Pons (tissue), 1 donor: ENCODE data around the gene IDH3A.

Experiments
- DNase-seq: peaks from one replicate; pipeline ENCODE4 v3.0.0-alpha.2; 2016; ENCODE audit warnings: low spot score

IDH3A gene

DNA sequence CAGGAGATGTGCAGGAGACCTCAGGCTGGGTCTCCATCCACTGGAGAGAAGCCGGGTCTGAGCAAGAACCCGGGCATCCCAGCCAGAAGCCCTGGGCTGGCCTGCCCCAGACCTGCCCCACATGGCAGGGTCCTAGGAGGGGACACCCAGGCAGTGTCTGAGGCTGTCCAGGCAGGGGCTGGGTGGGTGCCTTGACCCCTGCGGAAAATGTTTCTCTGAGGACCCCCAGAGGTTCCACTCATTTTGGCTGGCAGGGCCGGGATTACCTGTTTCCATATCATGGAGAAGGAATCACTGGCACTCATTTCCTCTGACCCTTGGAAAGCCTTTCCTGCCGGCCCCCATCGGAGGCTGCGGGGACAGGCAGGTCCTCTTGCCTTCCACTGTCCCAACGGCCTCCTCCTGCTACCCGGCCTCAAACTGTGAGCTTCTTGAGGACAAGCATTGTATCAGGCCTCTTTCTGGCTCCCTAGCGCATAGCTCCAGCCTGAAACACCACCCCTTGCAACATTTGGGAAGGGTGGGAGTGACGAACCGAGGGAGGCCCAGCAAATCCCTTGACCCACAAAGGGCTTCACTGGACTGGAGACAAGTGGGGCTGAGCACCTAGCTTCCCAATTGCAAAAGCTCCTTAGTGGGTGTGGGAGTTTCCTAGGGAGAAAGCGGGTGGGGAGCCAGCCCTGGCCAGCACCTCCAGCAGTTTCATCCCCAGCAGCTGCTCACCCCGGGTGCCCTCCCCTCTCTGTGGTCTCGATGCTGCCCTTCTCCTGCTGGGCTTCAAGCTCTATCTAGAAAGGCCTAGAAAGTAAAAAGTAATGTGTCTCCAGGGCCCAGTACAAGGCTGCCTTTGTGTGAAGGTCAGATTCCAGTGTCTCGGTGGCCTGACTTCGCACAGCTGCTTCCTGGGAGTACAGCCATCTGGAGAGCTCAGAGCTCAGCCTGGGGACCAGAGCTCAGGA is 55.5 kb downstream of the IDH3A start:
- DNase-seq = peak; percentile 93

DNA sequence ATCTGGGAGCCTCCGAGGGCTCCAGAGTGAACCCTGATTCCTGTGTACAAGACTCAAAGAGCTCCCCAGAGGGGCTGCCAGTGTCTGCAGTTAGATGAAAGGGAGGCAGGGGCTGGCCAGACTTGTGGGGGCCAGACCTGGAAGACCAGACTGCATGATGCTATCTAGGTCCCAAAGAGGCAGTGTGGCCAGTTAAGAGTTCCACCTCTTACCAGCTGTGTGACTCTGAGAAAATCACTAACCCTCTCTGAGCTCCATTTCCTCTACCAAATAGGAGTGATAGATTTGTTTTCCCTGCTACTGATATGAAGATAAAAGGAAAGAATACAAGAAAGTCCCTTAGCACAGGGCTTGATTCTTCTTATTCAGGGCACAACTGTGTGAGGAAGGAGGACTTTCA is 56.2 kb downstream of the IDH3A start:
- DNase-seq = no peak

DNA sequence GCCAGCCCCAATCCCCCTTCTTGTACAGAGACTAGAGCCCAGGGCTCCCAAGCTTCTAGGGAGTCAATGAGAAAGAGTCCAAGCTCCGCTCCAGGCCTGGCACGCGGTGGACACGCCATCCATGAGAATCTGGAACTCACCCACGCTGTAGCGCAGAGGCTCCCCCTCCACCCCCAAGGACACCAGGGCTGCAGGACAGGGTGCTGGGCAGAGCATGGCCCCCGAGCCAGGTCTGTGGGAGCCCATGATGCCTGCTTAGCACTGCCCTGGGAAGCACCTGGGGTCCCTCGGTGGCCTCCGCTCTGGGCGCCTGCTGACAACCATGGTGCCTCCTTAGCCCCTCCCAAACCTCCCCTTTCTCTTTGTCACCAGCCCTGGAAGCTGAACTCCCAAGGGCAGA is 56.7 kb downstream of the IDH3A start:
- no peak for DNase-seq

DNA sequence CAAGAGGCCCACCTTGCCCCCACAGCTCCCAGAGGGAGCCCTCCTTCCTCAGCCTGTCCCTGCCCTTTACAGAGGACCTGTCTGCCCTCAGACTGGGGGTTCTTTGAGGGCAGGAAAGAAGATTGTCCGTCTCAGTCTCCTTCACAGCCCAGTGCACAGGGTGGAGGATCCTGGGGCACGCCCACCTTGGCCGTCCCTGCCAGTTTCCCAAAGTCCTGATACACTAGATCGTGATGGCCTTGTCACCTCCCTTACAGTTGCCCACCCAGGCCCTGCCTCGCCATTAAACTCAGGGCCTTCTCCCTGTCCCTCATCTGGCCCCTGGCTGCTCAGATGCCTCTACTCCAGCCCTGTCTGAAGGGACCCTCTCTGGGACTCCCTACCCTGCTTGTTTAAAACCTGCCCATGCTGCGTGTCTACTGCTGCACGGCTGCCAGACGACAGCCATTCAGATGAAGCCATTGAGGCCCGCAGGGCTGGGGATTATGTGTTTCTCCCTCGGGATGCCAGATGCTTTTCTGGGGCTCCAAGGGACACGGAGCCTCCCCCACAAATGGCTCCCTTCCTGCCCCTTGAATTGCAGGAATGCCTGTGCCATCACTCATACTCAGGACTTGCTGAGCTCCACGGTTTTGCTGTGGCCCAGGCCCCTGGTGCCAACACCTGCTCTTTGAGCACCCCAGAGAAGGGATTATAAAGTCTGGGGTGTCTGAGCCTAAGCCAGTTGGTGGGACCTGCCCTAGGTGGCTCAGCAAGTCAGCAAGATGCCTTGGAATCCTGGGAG is 57.4 kb downstream of the IDH3A start:
- no peak for DNase-seq

DNA sequence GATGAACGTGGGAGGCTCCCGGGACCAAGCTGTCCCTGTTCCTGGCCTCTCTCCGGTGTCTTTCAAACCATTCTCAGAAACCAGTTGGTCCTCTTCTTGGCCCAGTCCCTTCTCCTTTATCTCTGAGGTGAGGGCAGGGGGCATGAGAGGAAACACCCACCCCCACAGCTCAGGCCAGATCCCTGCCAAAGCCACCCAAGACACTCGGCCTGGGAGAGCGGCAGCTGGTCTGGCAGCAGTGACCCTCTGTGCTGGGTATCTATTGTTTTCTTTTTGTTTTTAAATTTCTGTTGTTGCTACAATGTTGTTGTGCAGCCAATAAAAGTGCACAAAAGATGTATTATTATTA is 57.9 kb downstream of the IDH3A start:
- no peak for DNase-seq

DNA sequence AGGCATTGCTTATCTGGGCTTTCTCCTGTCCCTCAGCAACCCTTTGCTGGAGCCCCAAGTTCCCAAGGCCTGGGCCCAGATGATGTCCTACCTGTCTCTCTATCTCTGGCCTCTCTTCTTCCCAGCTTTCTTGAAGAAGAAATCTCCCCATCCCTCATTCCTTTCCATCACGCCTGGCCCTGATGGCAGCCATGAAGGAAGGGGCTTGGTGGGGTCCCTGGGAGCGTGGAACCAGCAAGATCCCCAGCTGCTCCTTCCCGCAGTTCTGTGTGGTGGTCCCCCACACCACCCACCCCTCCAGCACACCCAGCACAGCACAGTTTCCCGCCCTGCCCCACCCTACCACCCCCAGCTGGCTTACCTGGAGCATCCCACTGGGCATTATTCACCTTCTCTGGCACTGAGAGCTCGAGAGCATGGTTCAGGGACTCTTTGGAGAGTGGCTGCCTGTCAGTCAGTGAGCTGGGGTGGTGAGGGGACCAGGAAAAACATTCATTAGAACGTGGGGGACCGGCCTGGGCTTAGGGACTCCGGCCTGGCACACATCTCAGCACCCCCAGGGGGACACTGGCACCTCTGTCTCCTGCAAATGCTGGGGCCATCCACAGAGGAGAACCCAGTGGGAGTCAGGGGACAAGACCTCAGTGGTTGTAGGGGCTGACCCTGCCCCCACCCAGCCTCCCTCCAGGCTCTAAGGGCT is 58.6 kb downstream of the IDH3A start:
- DNase-seq = no peak

DNA sequence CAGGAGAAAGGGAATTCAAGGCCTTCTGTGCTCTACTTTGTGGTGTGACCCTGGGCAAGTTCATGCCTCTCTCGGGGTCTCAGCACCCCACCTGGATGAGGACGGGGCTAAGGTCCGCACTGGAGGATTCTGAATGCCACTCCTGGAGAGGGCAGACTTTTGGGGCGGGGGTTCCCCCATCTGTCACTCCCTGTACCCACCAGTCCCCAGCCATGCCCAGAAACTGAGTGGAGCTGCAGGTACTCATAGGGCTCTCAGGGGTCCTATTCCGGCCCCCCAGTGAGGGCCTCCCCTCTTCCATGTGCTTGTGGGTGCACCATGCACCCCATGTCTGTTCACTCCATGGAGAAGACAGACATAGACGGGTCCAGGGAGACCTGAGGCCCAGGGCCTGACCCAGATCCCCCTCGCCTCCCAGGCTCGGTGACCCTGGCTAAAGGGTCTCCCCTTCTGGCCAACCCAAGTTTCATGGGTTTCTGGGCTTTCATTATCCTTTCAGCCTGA is 59.2 kb downstream of the IDH3A start:
- DNase-seq = no peak

DNA sequence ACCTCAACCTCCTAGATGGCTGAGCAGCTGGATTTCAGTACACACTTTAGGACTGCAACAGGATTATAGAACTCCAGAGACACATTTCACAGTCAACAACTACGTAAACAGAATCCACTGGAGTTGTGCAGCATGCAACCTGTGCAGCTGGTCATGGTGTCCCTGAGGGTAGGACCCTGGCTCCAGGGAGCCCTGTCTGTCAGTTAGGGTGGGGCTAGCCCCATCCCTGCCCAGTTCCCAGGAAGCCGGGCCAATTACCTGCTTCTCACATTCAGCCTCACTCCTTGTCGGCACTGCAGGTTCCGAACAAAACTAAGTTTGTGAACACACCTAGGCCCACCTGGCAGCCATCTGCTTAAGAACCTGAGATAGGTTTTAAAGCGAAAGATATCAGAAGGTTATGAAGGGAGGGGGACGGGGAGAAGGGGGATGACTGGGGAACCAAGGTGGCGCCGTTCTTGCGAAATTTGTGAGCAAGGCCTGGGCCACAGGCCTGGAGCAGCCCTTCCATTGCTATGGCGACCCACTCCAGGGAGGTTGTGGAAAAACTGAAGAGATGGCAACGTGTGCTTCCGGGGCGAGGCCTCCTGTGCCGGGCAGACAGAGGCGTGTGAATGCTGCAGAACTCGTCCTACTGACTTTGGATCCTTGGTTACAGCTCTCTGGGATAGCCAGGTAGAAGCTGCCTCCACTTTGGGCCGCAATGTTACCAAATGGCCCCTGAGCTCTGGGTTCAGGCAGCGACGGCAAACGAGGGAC is 59.9 kb downstream of the IDH3A start:
- DNase-seq = no peak

DNA sequence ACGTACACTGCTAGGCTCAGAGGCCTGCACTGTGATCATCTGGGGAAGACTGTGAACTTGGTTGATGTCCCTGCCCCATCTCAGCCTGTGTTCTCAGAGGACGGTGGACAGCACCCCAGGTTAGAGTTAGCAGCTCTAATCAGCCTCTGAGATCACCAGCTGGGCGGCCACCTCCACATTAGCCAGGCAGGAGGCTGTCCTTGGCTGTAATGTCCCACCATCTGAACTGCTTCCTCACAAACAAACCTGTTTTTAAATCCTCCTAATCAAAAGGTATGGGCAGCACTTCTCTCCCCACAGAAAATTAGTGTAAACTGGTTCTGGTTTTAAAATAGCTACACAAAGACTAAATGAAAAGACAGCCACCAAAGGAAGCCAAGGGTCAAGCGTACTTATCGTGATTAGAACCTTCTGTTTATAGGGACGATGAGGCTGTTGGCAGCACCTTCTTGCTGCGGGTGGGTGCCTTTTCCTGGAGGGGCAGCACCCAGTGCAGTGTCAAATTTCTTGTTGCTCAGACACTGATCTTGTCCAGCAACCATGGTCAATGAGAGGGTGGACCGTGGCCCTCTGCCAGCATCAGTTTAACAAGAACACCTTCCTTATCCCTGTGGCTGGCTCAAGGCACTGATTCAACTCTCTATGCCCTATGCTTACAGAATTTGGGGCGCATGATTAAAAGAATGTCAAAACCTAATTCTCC is 60.6 kb downstream of the IDH3A start:
- DNase-seq = no peak

DNA sequence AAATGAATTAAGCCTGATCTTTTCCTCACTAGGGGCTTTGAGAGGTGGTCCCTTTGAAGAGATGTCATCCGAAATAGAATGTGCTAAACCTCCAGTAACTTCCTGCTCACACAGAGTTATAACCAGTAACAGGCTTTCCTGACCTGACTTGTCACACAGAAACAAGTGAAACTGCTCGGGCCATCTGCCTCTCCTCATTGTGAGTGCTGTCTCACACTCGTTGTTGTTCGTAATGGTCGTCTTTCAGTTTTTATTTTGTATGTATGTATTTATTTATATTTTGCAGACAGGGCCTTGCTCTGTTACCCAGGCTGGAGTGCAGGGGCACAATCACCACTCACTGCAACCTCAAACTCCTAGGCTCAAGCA is 61.2 kb downstream of the IDH3A start:
- no peak for DNase-seq

DNA sequence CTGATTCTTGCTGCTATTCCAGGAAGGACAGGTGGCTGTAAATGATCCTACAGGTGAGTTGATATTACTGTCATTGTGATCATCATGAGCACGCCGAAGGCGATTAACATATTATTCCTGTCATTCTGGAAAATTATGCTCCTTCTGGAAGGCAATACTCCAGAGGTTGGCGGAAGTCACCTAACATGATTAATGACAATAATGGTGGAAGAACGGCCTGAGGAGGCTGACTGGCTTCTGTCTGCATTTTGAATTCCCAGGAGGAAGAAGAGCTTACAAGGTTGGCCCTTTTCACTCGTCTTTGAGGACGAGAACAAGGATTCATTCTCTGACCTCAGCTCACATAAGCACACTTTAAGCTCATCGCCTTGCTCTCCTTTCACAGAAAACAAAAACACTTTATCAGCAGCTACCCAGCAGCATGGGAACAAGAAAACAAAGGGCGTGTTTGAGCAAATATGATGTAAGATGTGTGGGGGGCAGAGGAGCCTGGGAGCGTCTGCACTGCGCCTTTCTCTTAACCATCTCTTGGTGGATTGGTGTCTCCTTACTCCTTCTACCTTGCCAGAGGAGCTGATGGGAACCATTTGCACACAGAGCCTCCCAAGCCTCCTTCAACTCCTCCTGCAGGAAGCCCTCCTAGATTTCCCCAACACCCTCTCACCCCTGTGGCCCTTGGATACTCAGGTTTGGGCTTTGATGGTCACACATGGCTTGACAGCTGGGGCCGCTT is 62.2 kb downstream of the IDH3A start:
- DNase-seq = peak; percentile 89

DNA sequence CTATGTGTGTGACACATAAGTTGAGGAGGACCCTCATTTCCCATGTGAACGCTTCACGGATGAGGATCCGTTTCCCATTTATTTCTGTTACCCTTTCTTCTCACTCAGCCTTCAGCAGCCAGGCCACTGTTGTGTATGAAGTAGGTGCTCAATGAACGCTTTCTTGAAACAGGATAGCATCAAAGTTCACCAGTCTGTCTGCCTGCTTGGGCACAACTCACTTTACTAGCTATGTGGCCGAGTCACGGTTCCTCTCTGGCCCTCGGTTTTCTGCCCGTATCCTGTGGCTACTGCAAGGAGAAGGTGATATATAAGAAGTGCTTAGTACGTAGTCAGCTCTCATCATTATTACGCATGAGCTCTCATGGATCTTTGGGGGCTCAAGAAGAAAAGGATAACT is 62.8 kb downstream of the IDH3A start:
- no peak for DNase-seq

DNA sequence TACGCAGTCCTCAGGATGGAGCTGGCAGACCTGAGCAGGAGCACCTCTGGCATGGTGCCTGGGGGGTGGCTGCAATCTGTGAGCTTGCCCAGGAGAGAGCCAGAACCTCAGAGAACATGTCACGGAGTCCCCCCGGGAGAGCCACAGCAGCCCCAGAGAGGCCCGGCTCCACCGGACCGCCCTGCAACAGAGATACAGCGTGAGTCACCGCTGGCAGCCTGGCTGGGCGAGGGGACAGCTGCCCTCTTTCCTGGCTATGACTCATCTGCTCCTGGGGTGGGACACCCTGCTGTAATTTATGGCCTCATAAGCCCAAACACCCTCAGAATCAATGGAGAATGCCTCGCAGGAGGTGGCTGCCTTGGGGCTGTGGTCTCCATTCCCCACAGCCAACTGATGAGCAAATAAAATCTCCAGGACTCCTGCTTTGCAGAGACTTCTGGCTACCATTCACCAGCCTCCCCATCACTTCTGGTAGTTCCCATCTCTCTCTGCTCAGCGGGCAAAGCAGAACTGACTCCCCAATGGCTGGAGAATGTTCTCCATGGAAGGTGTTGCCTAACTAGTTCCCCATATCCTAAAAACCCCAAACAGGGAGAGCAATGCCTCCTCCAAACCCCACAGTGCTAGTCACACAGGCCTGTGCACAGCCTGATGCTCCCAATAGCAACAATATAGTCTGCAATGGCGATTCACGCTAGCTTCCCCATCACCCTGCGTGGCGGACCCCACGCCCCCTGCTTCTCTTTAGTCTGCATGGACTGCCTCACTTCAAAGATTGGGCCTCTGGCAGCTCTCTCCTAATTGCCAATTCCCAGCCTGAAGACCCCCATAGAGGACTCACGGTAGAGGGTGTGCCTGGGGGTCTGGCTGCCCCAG is 63.6 kb downstream of the IDH3A start:
- DNase-seq = no peak

DNA sequence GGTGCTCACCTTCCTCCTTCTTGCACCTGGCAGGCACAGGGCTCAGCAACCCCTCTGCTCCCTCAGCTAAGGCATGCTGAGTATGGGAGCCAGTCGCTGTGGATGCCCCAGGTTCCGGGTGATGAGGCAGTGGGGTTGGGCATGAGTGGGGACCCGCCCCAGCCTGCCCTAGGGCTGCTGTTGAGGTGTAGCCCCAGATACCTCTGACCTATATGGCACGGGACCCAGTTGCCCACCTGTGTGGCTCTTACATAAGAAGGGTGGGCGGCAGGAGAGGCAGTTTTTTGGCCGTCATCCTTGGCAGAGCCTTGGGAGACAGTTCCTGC is 64.2 kb downstream of the IDH3A start:
- DNase-seq = no peak

DNA sequence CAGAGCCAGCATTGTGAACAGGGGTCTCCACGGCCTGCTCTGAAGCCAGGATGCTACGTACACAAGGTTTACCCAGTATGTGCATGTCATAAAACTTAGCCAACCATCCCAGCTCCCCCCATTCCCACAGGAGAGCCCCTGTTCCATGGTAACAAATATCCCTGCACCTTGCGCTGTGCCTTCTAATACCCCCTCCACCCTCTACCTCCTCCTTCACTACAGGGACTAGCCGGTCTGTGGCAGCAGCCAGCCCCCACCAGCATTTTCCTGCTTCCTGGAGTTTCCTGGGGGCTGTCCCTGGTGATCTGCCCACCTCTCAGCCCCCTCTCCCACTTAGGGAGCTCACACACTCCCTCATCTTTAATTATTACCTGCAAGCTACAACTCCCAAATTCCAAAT is 64.8 kb downstream of the IDH3A start:
- DNase-seq = no peak

DNA sequence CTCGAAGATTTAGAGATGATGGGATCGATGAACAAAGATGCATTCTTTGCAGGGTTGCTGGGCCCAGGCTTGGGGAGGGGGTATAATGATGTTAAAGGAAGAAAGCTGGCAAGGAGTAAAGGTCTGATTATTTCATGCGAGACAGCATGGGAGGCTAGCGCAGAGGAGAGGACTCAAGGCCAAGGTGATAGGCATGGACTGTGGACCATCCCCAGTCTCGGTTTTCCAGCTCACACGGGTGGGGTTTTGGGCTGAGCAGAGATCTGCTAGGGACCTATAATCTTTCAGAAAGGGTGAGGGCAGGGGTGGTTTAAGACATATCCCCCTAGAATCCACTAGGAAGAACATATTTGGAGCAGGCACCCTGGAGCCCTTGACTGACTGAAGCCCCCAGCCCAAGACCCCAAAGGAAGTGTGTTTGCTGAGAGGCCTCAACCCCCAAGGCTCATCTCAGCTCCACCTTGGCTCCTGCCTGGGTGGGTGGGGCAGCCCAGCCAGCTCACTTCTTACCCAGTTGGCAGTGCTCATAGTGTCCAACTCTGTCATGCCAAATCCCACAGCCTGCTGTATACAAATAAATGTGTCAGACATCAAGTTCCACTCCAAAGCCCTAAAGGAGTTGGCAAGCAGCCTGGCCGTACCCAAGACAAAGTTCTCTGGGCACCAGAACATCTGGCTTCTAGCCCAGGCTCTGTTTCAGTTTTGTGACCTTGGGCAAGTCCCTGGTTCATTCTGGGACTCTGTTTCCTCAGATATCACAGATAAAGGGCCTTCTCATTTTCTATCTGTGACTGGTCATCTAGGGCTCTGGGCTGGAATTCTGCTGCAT is 67.3 kb downstream of the IDH3A start:
- peak; percentile 82 for DNase-seq

DNA sequence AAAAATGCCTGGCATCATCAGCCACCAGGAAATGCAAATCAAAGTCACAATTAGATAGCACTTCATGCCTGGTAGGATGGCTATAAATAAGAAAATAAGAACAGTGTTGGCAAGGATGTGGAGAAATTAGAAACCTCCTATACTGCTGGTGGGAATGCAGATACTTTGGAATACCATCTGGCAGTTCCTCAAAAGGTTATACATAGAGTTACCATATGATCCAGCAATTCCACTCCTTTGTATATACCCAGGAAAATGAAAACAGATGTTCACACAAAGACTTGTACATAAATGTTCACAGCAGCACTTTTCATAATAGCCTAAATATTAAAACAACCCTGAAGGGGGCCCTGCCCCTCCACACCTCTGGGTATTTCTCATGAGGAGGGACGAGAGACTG is 71.6 kb downstream of the IDH3A start:
- no peak for DNase-seq
